ENCODE results near the gene GATA1.

GATA1 gene

GRCh38 chrX:48786341-48786800, at the start of gene GATA1:
Gene GATA1 (plus strand): TSS chrX:48786590. CDS start chrX:48791110, 4,520 bp downstream.
- no peak for DNase-seq

GRCh38 chrX:48736878-48737212, 49.5 kb upstream of the GATA1 start:
- no peak for DNase-seq

- DNase-seq: no peak
Measured at GRCh38 chrX:48737213-48737938, 49.0 kb upstream of the GATA1 start.

GRCh38 chrX:48737940-48738339, 48.5 kb upstream of the GATA1 start:
- DNase-seq: no peak

GRCh38 chrX:48741834-48742233, 44.6 kb upstream of the GATA1 start:
- DNase-seq: no peak

GRCh38 chrX:48745222-48745621, 41.2 kb upstream of the GATA1 start:
- DNase-seq: no peak

- no peak for DNase-seq
Measured at GRCh38 chrX:48747415-48748016, 38.9 kb upstream of the GATA1 start.

- DNase-seq: no peak
Measured at GRCh38 chrX:48749182-48749581, 37.2 kb upstream of the GATA1 start.

GRCh38 chrX:48751343-48751742, 35.0 kb upstream of the GATA1 start:
- no peak for DNase-seq

GRCh38 chrX:48752498-48752897, 33.9 kb upstream of the GATA1 start:
- DNase-seq: no peak

- DNase-seq: no peak
Measured at GRCh38 chrX:48753708-48754228, 32.6 kb upstream of the GATA1 start.

- no peak for DNase-seq
Measured at GRCh38 chrX:48754238-48754637, 32.2 kb upstream of the GATA1 start.

- DNase-seq: no peak
Measured at GRCh38 chrX:48761674-48762471, 24.5 kb upstream of the GATA1 start, which contains the start of gene GLOD5. Gene GLOD5 (plus strand): TSS chrX:48761747. CDS start chrX:48761791, 44 bp downstream.

- no peak for DNase-seq
Measured at GRCh38 chrX:48769230-48769629, 17.2 kb upstream of the GATA1 start.

GRCh38 chrX:48770296-48770695, 16.1 kb upstream of the GATA1 start:
- no peak for DNase-seq

GRCh38 chrX:48772602-48773001, 13.8 kb upstream of the GATA1 start:
- no peak for DNase-seq

- no peak for DNase-seq
Measured at GRCh38 chrX:48776818-48777439, 9.5 kb upstream of the GATA1 start.

- no peak for DNase-seq
Measured at GRCh38 chrX:48779399-48779798, 7.0 kb upstream of the GATA1 start.

GRCh38 chrX:48781705-48782104, 4.7 kb upstream of the GATA1 start:
- DNase-seq: no peak

GRCh38 chrX:48782216-48782615, 4.2 kb upstream of the GATA1 start:
- no peak for DNase-seq

- DNase-seq: no peak
Measured at GRCh38 chrX:48782795-48783194, 3.6 kb upstream of the GATA1 start.

GRCh38 chrX:48784726-48785125, 1.7 kb upstream of the GATA1 start:
- no peak for DNase-seq

- no peak for DNase-seq
Measured at GRCh38 chrX:48785186-48785539, 1.2 kb upstream of the GATA1 start.
